HepG2 (cell line): ENCODE results near the gene ROMO1. TPM values are rescaled to one million over a fixed set of nuclear protein-coding genes. Genes with fewer than 3 reads are reported as not detected.

Source experiments
- ARNTL ChIP-seq: sonication (generic); formaldehyde crosslinking; IDR thresholded peaks from 2 replicates; pipeline ENCODE4 v1.4.0; 2020; ENCODE audit warnings: mild to moderate bottlenecking, missing genetic modification reagents
- FOXA3 ChIP-seq: IDR thresholded peaks from 2 replicates; pipeline ENCODE4 v1.6.1; 2016; ENCODE audit warnings: missing genetic modification reagents, missing compliant biosample characterization
- HBP1 ChIP-seq: IDR thresholded peaks from 2 replicates; pipeline ENCODE4 v1.6.1; 2016; ENCODE audit warnings: low read depth, control low read depth
- KMT2B ChIP-seq: IDR thresholded peaks from 2 replicates; pipeline ENCODE4 v1.6.1; 2016; ENCODE audit warnings: missing genetic modification reagents, missing compliant biosample characterization
- MNT ChIP-seq: fragments of 450-650 bp; IDR thresholded peaks from 2 replicates; pipeline ENCODE4 v1.6.1; 2016
- NR2F1 ChIP-seq, 2 experiments: fragments of 450-650 bp in 1 of 2; formaldehyde crosslinking in 1 of 2; IDR thresholded peaks; 2 replicates each; pipeline versions ENCODE4 v1.5.0 to v1.6.1; 2016 to 2020; ENCODE audit warnings: mild to moderate bottlenecking in 1 of 2, missing compliant biosample characterization in 1 of 2, missing genetic modification reagents in 1 of 2, moderate library complexity in 1 of 2
- RFXANK ChIP-seq: IDR thresholded peaks from 2 replicates; pipeline ENCODE4 v1.6.1; 2016
- polyA plus RNA-seq, 8 experiments: library from polyadenylated mRNA; depleted of rRNA in 3 of 8; stranded (reverse) in 7 of 8; unstranded in 1 of 8; fragments of >200 nt; fragmentation: Illumina TruSeq in 4 of 8; extraction: Trizol in 4 of 8; gene quantifications; 2 replicates each; pipeline versions ENCODE4 v1.2.1 to v1.2.3, GENCODE V29; 2011 to 2016; ENCODE audit warnings: low read depth in 4 of 8, missing spikeins in 1 of 8, mixed read lengths in 1 of 8; ENCODE audit not compliant: insufficient read depth in 1 of 8
- total RNA-seq, 5 experiments: library from RNA; depleted of rRNA; stranded (reverse); fragments of >200 nt; fragmentation: Illumina TruSeq; extraction: Trizol; gene quantifications; 2 replicates each; pipeline ENCODE4 v1.2.3, GENCODE V29; 2016; ENCODE audit warnings: low read depth in 1 of 5

Gene ROMO1
- total and polyA plus RNA-seq, 2 of the 13 experiments (the other 11 are each of a cell fraction or from before 2014, with no cell fraction given) = 636 to 755 TPM

- TF ChIP-seq RFXANK (no peak; the same call in 1 of the 2 replicates), FOXA3 (CRISPR knock-in tag) (peak; percentile 16; the same call in 1 of the 2 replicates), MNT (no peak), NR2F1 (CRISPR knock-in tag; IDR thresholded peaks at IDR 0.05) (0 out of 4 replicates have a peak, but pooled peaks of 1 of the 2 experiments have one; percentile 28), HBP1 (CRISPR knock-in tag) (0 out of 2 replicates have a peak, but pooled peaks have one; percentile 8), KMT2B (no peak; the same call in 1 of the 2 replicates), ARNTL (CRISPR knock-in tag) (no peak; the same call in 1 of the 2 replicates)
- TF ChIP-seq, all 625 proteins: peak for 103
Measured at GRCh38 chr20:35697696-35698297, 1.4 kb upstream of the ROMO1 start (continued).
